HepG2 (cell line): ENCODE results near the gene KRTAP20-2. TPM values are rescaled to one million over a fixed set of nuclear protein-coding genes. Genes with fewer than 3 reads are reported as not detected.

Experiments
- ATAC-seq: fragments of 200-7000 bp; cut with Tn5 transposase; 3 replicates; pipeline ENCODE4 v1.9.1; 2020; ENCODE audit warnings: mild to moderate bottlenecking, moderate library complexity
- BruUV-seq: library from RNA; stranded (reverse); fragments of 400-500 nt; replicated peaks from 2 replicates; lab custom pipeline; 2021; lab: Mats Ljungman, UMichigan
- CTCF ChIA-PET: fragments of 300-600 bp; formaldehyde crosslinking; extraction: SDS; loops from one replicate; lab custom pipeline; 2021; ENCODE audit warnings: low total read pairs, inconsistent platforms, low intra/inter-chr PET ratio; lab: Yijun Ruan, JAX
- POLR2A ChIA-PET: fragments of 350-600 bp; sonication (Branson Sonifier 250); formaldehyde crosslinking; loops from one replicate; lab custom pipeline; 2020; ENCODE audit warnings: antibody characterized with exemption, inconsistent platforms; lab: Yijun Ruan, JAX
- DNase-seq: peaks from one replicate; pipeline ENCODE4 v3.0.0-alpha.2; 2015; ENCODE audit warnings: low spot score
- FAIRE-seq: peaks from 3 replicates; lab custom pipeline; 2011; peaks lifted over from hg19 to GRCh38; lab: Jason Lieb, UNC
- H2AFZ ChIP-seq: one replicate; pipeline ENCODE4 v1.6.1; 2011; ENCODE audit warnings: low read length, inconsistent platforms
- H3K27ac ChIP-seq: fragments of 300-600 bp; 3 replicates; pipeline ENCODE4 v1.8.0; 2011; ENCODE audit warnings: mixed run types, mild to moderate bottlenecking, mixed read lengths, low read length, inconsistent platforms; ENCODE audit not compliant: insufficient read depth; ENCODE audit errors: extremely low read length
- H3K27me3 ChIP-seq, 2 experiments: fragments of 200-600 bp in 1 of 2; 2 replicates in 1 of 2; 3 replicates in 1 of 2; pipeline versions ENCODE4 v1.6.0 to v1.8.0; 2011; ENCODE audit warnings: low read length in 2 of 2, mild to moderate bottlenecking in 2 of 2, moderate library complexity in 2 of 2, inconsistent platforms in 1 of 2; ENCODE audit not compliant: insufficient read depth in 2 of 2, control insufficient read depth in 1 of 2
- H3K36me3 ChIP-seq, 2 experiments: fragments of 200-600 bp in 1 of 2; replicated peaks in 1 of 2; 2 replicates in 1 of 2; 3 replicates in 1 of 2; pipeline versions ENCODE4 v1.5.1 to v1.8.0; 2011; ENCODE audit warnings: low read length in 2 of 2, inconsistent platforms in 1 of 2; ENCODE audit not compliant: insufficient read depth in 2 of 2, control insufficient read depth in 1 of 2
- H3K4me1 ChIP-seq: 2 replicates; pipeline ENCODE4 v1.5.1; 2012; ENCODE audit warnings: low read length, inconsistent platforms; ENCODE audit not compliant: insufficient read depth
- H3K4me2 ChIP-seq: 2 replicates; pipeline ENCODE4 v1.6.0; 2011; ENCODE audit warnings: low read depth, low read length, inconsistent platforms
- H3K4me3 ChIP-seq, 3 experiments: fragments of 200-600 bp in 1 of 3; sonication (generic), shearing (Covaris generic) in 1 of 3; replicated peaks in 1 of 3; 2 replicates each; pipeline ENCODE4 v1.5.1; 2011 to 2016; ENCODE audit warnings: low read length in 3 of 3, inconsistent platforms in 2 of 3, low read depth in 2 of 3, mild to moderate bottlenecking in 2 of 3, control low read depth in 1 of 3, mixed read lengths in 1 of 3; ENCODE audit not compliant: insufficient read depth in 1 of 3
- H3K79me2 ChIP-seq: one replicate; pipeline ENCODE4 v1.6.1; 2011; ENCODE audit warnings: low read length, inconsistent platforms; ENCODE audit not compliant: insufficient read depth
- H3K9ac ChIP-seq: 2 replicates; pipeline ENCODE4 v1.6.0; 2011; ENCODE audit warnings: mild to moderate bottlenecking, low read depth, low read length, inconsistent platforms; ENCODE audit not compliant: insufficient read depth
- H3K9me3 ChIP-seq: 2 replicates; pipeline ENCODE4 v1.5.1; 2012; ENCODE audit warnings: mild to moderate bottlenecking, low read length
- H4K20me1 ChIP-seq: 2 replicates; pipeline ENCODE4 v1.6.0; 2011; ENCODE audit warnings: inconsistent platforms, mild to moderate bottlenecking, low read length, moderate library complexity; ENCODE audit not compliant: insufficient read depth
- GATAD2A ChIP-seq: IDR thresholded peaks from 2 replicates; pipeline ENCODE4 v1.6.1; 2016
- GPBP1L1 ChIP-seq: sonication (generic); formaldehyde crosslinking; IDR thresholded peaks from 2 replicates; pipeline ENCODE4 v1.5.0; 2020; ENCODE audit warnings: mild to moderate bottlenecking, missing genetic modification reagents
- MIER2 ChIP-seq: IDR thresholded peaks from 2 replicates; pipeline ENCODE4 v1.6.1; 2016; ENCODE audit warnings: missing biosample characterization, missing genetic modification reagents
- ZBTB1 ChIP-seq: sonication (generic); formaldehyde crosslinking; IDR thresholded peaks from 2 replicates; pipeline ENCODE4 v1.4.0; 2020; ENCODE audit warnings: missing genetic modification reagents, borderline replicate concordance
- ZNF230 ChIP-seq: sonication (generic); formaldehyde crosslinking; IDR thresholded peaks from 2 replicates; pipeline ENCODE4 v1.4.0; 2020; ENCODE audit warnings: mild to moderate bottlenecking, missing genetic modification reagents
- ZNF350 ChIP-seq: sonication (generic); formaldehyde crosslinking; IDR thresholded peaks from 2 replicates; pipeline ENCODE4 v1.4.0; 2020; ENCODE audit warnings: mild to moderate bottlenecking, low read depth, missing genetic modification reagents, borderline replicate concordance
- ZNF354B ChIP-seq: sonication (generic); formaldehyde crosslinking; IDR thresholded peaks from 2 replicates; pipeline ENCODE4 v1.8.0; 2022; ENCODE audit warnings: mild to moderate bottlenecking, missing genetic modification reagents
- ZNF556 ChIP-seq: sonication (generic); formaldehyde crosslinking; IDR thresholded peaks from 2 replicates; pipeline ENCODE4 v1.4.0; 2020; ENCODE audit warnings: mild to moderate bottlenecking, missing genetic modification reagents, borderline replicate concordance
- ZNF776 ChIP-seq: sonication (generic); formaldehyde crosslinking; IDR thresholded peaks from 2 replicates; pipeline ENCODE4 v1.4.0; 2020; ENCODE audit warnings: mild to moderate bottlenecking, missing genetic modification reagents
- in situ Hi-C: cut with HindIII; loops from 2 replicates; pipeline ENCODE4 v1.10.0; 2017; ENCODE audit warnings: low pct_unique_long_range_greater_than_20kb; ENCODE audit not compliant: extremely low pct_ligation_motif_present
- intact Hi-C: fragments of 100-400 bp; cut with micrococcal nuclease; formaldehyde crosslinking; loops from one replicate; pipeline ENCODE4 v1.10.0; 2022; ENCODE audit not compliant: unreplicated experiment
- polyA plus RNA-seq, 8 experiments: library from polyadenylated mRNA; depleted of rRNA in 3 of 8; stranded (reverse) in 7 of 8; unstranded in 1 of 8; fragments of >200 nt; fragmentation: Illumina TruSeq in 4 of 8; extraction: Trizol in 4 of 8; gene quantifications; 2 replicates each; pipeline versions ENCODE4 v1.2.1 to v1.2.3, GENCODE V29; 2011 to 2016; ENCODE audit warnings: low read depth in 4 of 8, missing spikeins in 1 of 8, mixed read lengths in 1 of 8; ENCODE audit not compliant: insufficient read depth in 1 of 8
- total RNA-seq, 5 experiments: library from RNA; depleted of rRNA; stranded (reverse); fragments of >200 nt; fragmentation: Illumina TruSeq; extraction: Trizol; gene quantifications; 2 replicates each; pipeline ENCODE4 v1.2.3, GENCODE V29; 2016; ENCODE audit warnings: low read depth in 1 of 5
- TF ChIP-seq, protein P1 (sequence below): sonication (generic); formaldehyde crosslinking; IDR thresholded peaks from 2 replicates; pipeline ENCODE4 v1.4.0; 2020; ENCODE audit warnings: missing genetic modification reagents, low read depth, mild to moderate bottlenecking, borderline replicate concordance
- TF ChIP-seq, protein P2 (sequence below): fragments of 450-650 bp; IDR thresholded peaks from 2 replicates; pipeline ENCODE4 v1.6.1; 2016
- TF ChIP-seq, protein P3 (sequence below): IDR thresholded peaks from 2 replicates; pipeline ENCODE4 v1.6.1; 2016; ENCODE audit warnings: mild to moderate bottlenecking
- TF ChIP-seq, protein P4 (sequence below): sonication (generic); formaldehyde crosslinking; IDR thresholded peaks from 2 replicates; pipeline ENCODE4 v1.4.0; 2020; ENCODE audit warnings: missing genetic modification reagents

Gene KRTAP20-2
- total and polyA plus RNA-seq, 2 of the 13 experiments (the other 11 are each of a cell fraction or from before 2014, with no cell fraction given), result not detected

GRCh38 chr21:30615199-30615598 lies 19.8 kb upstream of the KRTAP20-2 start:
- ChIA-PET POLR2A (no interaction called here), CTCF (no interaction called here)
- FAIRE-seq (no peak), ATAC-seq (no peak), DNase-seq (no peak)
- peaks cover 83% of the 10 kb centered on the region for H3K9me3 ChIP-seq
- no peak overlapping the region for H3K4me3 ChIP-seq
- H3K27me3 ChIP-seq, result no peaks in the 10 kb centered on the region
- no peaks in the 10 kb centered on the region for H4K20me1 ChIP-seq
- H3K36me3 ChIP-seq, result no peaks in the 10 kb centered on the region
- H3K27ac ChIP-seq, result no peak overlapping the region
- BruUV-seq, result no TSS peak
- no peak overlapping the region for H2AFZ ChIP-seq
- H3K79me2 ChIP-seq, result no peaks in the 10 kb centered on the region
- no peaks in the 10 kb centered on the region for H3K4me1 ChIP-seq
- H3K9ac ChIP-seq, result no peak overlapping the region
- no peak overlapping the region for H3K4me2 ChIP-seq
- in situ Hi-C loops (no loop called here), intact Hi-C loops (no loop called here)
- TF ChIP-seq, protein P1, sequence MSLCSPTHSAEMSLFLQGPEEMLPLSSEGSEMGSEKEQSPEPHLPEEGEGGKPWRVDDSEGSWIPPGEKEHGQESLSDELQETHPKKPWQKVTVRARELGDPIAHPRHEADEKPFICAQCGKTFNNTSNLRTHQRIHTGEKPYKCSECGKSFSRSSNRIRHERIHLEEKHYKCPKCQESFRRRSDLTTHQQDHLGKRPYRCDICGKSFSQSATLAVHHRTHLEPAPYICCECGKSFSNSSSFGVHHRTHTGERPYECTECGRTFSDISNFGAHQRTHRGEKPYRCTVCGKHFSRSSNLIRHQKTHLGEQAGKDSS (CRISPR knock-in tag), result no peak
- TF ChIP-seq ZBTB1 (CRISPR knock-in tag) (no peak), MIER2 (CRISPR knock-in tag) (no peak), ZNF776 (CRISPR knock-in tag) (no peak), GPBP1L1 (no peak), ZNF556 (CRISPR knock-in tag) (no peak), ZNF354B (no peak), ZNF350 (CRISPR knock-in tag) (no peak), GATAD2A (CRISPR knock-in tag) (no peak), ZNF230 (CRISPR knock-in tag) (no peak)
- TF ChIP-seq, protein P2, sequence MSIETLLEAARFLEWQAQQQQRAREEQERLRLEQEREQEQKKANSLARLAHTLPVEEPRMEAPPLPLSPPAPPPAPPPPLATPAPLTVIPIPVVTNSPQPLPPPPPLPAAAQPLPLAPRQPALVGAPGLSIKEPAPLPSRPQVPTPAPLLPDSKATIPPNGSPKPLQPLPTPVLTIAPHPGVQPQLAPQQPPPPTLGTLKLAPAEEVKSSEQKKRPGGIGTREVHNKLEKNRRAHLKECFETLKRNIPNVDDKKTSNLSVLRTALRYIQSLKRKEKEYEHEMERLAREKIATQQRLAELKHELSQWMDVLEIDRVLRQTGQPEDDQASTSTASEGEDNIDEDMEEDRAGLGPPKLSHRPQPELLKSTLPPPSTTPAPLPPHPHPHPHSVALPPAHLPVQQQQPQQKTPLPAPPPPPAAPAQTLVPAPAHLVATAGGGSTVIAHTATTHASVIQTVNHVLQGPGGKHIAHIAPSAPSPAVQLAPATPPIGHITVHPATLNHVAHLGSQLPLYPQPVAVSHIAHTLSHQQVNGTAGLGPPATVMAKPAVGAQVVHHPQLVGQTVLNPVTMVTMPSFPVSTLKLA, result no peak
- TF ChIP-seq, protein P3, sequence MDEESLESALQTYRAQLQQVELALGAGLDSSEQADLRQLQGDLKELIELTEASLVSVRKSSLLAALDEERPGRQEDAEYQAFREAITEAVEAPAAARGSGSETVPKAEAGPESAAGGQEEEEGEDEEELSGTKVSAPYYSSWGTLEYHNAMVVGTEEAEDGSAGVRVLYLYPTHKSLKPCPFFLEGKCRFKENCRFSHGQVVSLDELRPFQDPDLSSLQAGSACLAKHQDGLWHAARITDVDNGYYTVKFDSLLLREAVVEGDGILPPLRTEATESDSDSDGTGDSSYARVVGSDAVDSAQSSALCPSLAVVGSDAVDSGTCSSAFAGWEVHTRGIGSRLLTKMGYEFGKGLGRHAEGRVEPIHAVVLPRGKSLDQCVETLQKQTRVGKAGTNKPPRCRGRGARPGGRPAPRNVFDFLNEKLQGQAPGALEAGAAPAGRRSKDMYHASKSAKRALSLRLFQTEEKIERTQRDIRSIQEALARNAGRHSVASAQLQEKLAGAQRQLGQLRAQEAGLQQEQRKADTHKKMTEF (CRISPR knock-in tag), result no peak
- TF ChIP-seq, protein P4, sequence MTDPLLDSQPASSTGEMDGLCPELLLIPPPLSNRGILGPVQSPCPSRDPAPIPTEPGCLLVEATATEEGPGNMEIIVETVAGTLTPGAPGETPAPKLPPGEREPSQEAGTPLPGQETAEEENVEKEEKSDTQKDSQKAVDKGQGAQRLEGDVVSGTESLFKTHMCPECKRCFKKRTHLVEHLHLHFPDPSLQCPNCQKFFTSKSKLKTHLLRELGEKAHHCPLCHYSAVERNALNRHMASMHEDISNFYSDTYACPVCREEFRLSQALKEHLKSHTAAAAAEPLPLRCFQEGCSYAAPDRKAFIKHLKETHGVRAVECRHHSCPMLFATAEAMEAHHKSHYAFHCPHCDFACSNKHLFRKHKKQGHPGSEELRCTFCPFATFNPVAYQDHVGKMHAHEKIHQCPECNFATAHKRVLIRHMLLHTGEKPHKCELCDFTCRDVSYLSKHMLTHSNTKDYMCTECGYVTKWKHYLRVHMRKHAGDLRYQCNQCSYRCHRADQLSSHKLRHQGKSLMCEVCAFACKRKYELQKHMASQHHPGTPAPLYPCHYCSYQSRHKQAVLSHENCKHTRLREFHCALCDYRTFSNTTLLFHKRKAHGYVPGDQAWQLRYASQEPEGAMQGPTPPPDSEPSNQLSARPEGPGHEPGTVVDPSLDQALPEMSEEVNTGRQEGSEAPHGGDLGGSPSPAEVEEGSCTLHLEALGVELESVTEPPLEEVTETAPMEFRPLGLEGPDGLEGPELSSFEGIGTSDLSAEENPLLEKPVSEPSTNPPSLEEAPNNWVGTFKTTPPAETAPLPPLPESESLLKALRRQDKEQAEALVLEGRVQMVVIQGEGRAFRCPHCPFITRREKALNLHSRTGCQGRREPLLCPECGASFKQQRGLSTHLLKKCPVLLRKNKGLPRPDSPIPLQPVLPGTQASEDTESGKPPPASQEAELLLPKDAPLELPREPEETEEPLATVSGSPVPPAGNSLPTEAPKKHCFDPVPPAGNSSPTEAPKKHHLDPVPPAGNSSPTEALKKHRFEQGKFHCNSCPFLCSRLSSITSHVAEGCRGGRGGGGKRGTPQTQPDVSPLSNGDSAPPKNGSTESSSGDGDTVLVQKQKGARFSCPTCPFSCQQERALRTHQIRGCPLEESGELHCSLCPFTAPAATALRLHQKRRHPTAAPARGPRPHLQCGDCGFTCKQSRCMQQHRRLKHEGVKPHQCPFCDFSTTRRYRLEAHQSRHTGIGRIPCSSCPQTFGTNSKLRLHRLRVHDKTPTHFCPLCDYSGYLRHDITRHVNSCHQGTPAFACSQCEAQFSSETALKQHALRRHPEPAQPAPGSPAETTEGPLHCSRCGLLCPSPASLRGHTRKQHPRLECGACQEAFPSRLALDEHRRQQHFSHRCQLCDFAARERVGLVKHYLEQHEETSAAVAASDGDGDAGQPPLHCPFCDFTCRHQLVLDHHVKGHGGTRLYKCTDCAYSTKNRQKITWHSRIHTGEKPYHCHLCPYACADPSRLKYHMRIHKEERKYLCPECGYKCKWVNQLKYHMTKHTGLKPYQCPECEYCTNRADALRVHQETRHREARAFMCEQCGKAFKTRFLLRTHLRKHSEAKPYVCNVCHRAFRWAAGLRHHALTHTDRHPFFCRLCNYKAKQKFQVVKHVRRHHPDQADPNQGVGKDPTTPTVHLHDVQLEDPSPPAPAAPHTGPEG (CRISPR knock-in tag), result no peak
